K562 (cell line): ENCODE measurements around the gene TUBB4B. TPM values are rescaled to one million over a fixed set of nuclear protein-coding genes. Genes with fewer than 3 reads are reported as not detected.

Source experiments
- ATAC-seq: fragments of 200-7000 bp; cut with Tn5 transposase; 3 replicates; pipeline ENCODE4 v1.9.1; 2020; ENCODE audit warnings: moderate library complexity
- BruUV-seq: library from RNA; stranded (reverse); fragments of 400-500 nt; replicated peaks from 2 replicates; lab custom pipeline; 2021; lab: Mats Ljungman, UMichigan
- CTCF ChIA-PET: fragments of 300-600 bp; formaldehyde crosslinking; extraction: SDS; loops from one replicate; lab custom pipeline; 2021; ENCODE audit warnings: low intra/inter-chr PET ratio; lab: Yijun Ruan, JAX
- POLR2A ChIA-PET: fragments of 300-600, 350-650 bp; sonication (Branson Sonifier 250); formaldehyde crosslinking; extraction: SDS; loops from one replicate; lab custom pipeline; 2021; ENCODE audit warnings: antibody characterized with exemption, inconsistent platforms; lab: Yijun Ruan, JAX
- DNase-seq, 4 experiments: peaks; one replicate each; pipeline versions ENCODE4 v3.0.0 to v3.0.0-alpha.2; 2011 to 2018; ENCODE audit warnings: low spot score in 3 of 4, mixed read lengths in 3 of 4; ENCODE audit errors: extremely low read depth in 1 of 4
- FAIRE-seq: peaks from 2 replicates; lab custom pipeline; 2011; peaks lifted over from hg19 to GRCh38; lab: Jason Lieb, UNC
- H2AFZ ChIP-seq: 2 replicates; pipeline ENCODE4 v1.6.0; 2011; ENCODE audit warnings: low read depth, low read length, control low read depth, inconsistent platforms
- H3K27ac ChIP-seq: fragments of 200-600 bp; 3 replicates; pipeline ENCODE4 v1.8.0; 2011; ENCODE audit warnings: low read depth, mild to moderate bottlenecking, control low read depth, inconsistent platforms, low read length, moderate library complexity, mixed read lengths; ENCODE audit errors: extremely low read depth
- H3K27me3 ChIP-seq, 2 experiments: fragments of 300-600 bp in 1 of 2; 2 replicates in 1 of 2; 3 replicates in 1 of 2; pipeline versions ENCODE4 v1.6.0 to v1.8.0; 2011; ENCODE audit warnings: inconsistent platforms in 2 of 2, low read length in 2 of 2, mild to moderate bottlenecking in 1 of 2, mixed read lengths in 1 of 2, moderate library complexity in 1 of 2; ENCODE audit not compliant: control insufficient read depth in 2 of 2, insufficient read depth in 2 of 2
- H3K36me3 ChIP-seq: fragments of 300-600 bp; 3 replicates; pipeline ENCODE4 v1.8.0; 2011; ENCODE audit warnings: mild to moderate bottlenecking, low read length, inconsistent platforms; ENCODE audit not compliant: control insufficient read depth, insufficient read depth
- H3K4me1 ChIP-seq, 2 experiments: fragments of 200-600 bp in 1 of 2; replicated peaks in 1 of 2; 2 replicates in 1 of 2; 3 replicates in 1 of 2; pipeline versions ENCODE4 v1.5.1 to v1.8.0; 2011; ENCODE audit warnings: inconsistent platforms in 2 of 2, low read length in 2 of 2, mild to moderate bottlenecking in 1 of 2, mixed read lengths in 1 of 2, moderate library complexity in 1 of 2; ENCODE audit not compliant: control insufficient read depth in 2 of 2, insufficient read depth in 2 of 2
- H3K4me2 ChIP-seq: 2 replicates; pipeline ENCODE4 v1.6.1; 2011; ENCODE audit warnings: low read length, control low read depth, inconsistent platforms, mixed read lengths; ENCODE audit not compliant: insufficient read depth
- H3K4me3 ChIP-seq: fragments of 200-600 bp; sonication (generic), shearing (Covaris generic); 2 replicates; pipeline ENCODE4 v1.5.1; 2016; ENCODE audit warnings: control low read depth, inconsistent platforms
- H3K79me2 ChIP-seq: fragments of 200-600 bp; 3 replicates; pipeline ENCODE4 v1.8.0; 2011; ENCODE audit warnings: low read length, inconsistent platforms; ENCODE audit not compliant: control insufficient read depth, insufficient read depth
- H3K9ac ChIP-seq, 2 experiments: 2 replicates each; pipeline versions ENCODE4 v1.6.0 to v1.6.1; 2011; ENCODE audit warnings: low read depth in 2 of 2, low read length in 2 of 2, control low read depth in 1 of 2, inconsistent platforms in 1 of 2, mild to moderate bottlenecking in 1 of 2, mixed read lengths in 1 of 2; ENCODE audit not compliant: insufficient read depth in 1 of 2
- H3K9me1 ChIP-seq: one replicate; pipeline ENCODE4 v1.6.0; 2011; ENCODE audit warnings: inconsistent platforms, mild to moderate bottlenecking, low read length, moderate library complexity; ENCODE audit not compliant: control insufficient read depth, insufficient read depth
- H3K9me3 ChIP-seq: replicated peaks from 2 replicates; pipeline ENCODE4 v1.5.1; 2011; ENCODE audit warnings: low read depth, low read length, inconsistent platforms; ENCODE audit not compliant: control insufficient read depth, insufficient read depth
- H4K20me1 ChIP-seq: replicated peaks from 2 replicates; pipeline ENCODE4 v1.6.1; 2011; ENCODE audit warnings: low read length, inconsistent platforms, mixed read lengths; ENCODE audit not compliant: control insufficient read depth, insufficient read depth
- POLR2G ChIP-seq: fragments of 200-400 bp; formaldehyde crosslinking; IDR thresholded peaks from 2 replicates; pipeline ENCODE4 v1.6.1; 2017; ENCODE audit warnings: low read depth, mild to moderate bottlenecking, antibody characterized with exemption, low read length, moderate library complexity
- PTBP1 ChIP-seq: fragments of 200-400 bp; formaldehyde crosslinking; IDR thresholded peaks from 2 replicates; pipeline ENCODE4 v1.6.1; 2017; ENCODE audit warnings: low read depth, low read length
- RBFOX2 ChIP-seq: fragments of 200-400 bp; formaldehyde crosslinking; IDR thresholded peaks from 2 replicates; pipeline ENCODE4 v1.6.1; 2017; ENCODE audit warnings: low read depth, mild to moderate bottlenecking, low read length, moderate library complexity
- RFX7 ChIP-seq: fragments of 250-450 bp; sonication (Bioruptor Pico); IDR thresholded peaks from 2 replicates; pipeline ENCODE4 v1.5.1; 2021; ENCODE audit warnings: mild to moderate bottlenecking
- ZBED1 ChIP-seq: IDR thresholded peaks from 2 replicates; pipeline ENCODE4 v1.6.1; 2014
- ZBTB33 ChIP-seq: sonication (generic); formaldehyde crosslinking; IDR thresholded peaks from 2 replicates; pipeline ENCODE4 v1.8.1; 2023; ENCODE audit warnings: mild to moderate bottlenecking, missing genetic modification reagents
- ZNF699 ChIP-seq: fragments of 250-450 bp; sonication (Bioruptor Pico); IDR thresholded peaks from 2 replicates; pipeline ENCODE4 v1.8.0; 2021; ENCODE audit warnings: mild to moderate bottlenecking, moderate library complexity; ENCODE audit not compliant: insufficient replicate concordance
- WGBS: fragments of 100-300 bp; shearing (Covaris generic); methylation state at CpG from one replicate; pipeline ENCODE4 v1.1.6; 2016; ENCODE audit warnings: low coverage, mixed read lengths; ENCODE audit not compliant: insufficient coverage; ENCODE audit errors: missing lambda C conversion rate; 5-methylcytosine and 5-hydroxymethylcytosine counted together
- in situ Hi-C: fragments of 300-500 bp; cut with MboI; formaldehyde crosslinking; loops from 4 replicates; pipeline ENCODE4 v1.15.0; 2018; ENCODE audit warnings: inconsistent platforms, mixed read lengths
- intact Hi-C: fragments of 100-400 bp; cut with micrococcal nuclease; formaldehyde crosslinking; loops from 2 replicates; pipeline ENCODE4 v1.14.2; 2022
- polyA plus RNA-seq, 8 experiments: library from polyadenylated mRNA; depleted of rRNA in 4 of 8; stranded (reverse) in 5 of 8; unstranded in 3 of 8; fragments of >200 nt; fragmentation: Nextera tagmentation in 2 of 8; fragmentation: Illumina TruSeq in 1 of 8; extraction: Ambion mirVana in 2 of 8; extraction: Trizol in 1 of 8; gene quantifications; 2 replicates each; pipeline versions ENCODE4 v1.2.1 to v1.2.3, GENCODE V29; 2011 to 2014; ENCODE audit warnings: inconsistent platforms in 1 of 8, missing spikeins in 1 of 8
- total RNA-seq, 7 experiments: library from RNA; depleted of rRNA in 6 of 7; stranded (reverse); fragments of >200 nt in 6 of 7; fragmentation: Illumina TruSeq in 2 of 7; extraction: Trizol in 2 of 7; gene quantifications; 2 replicates each; pipeline versions ENCODE4 v1.2.1 to v1.2.3, GENCODE V29; 2011 to 2021; ENCODE audit warnings: low replicate concordance in 1 of 7

The TUBB4B gene
- total and polyA plus RNA-seq, 9 of the 15 experiments (the other 6 are each of a cell fraction or from before 2014, with no cell fraction given): 24.1 to 443 (median 268) TPM

GRCh38 chr9:137264067-137264466, 23.0 kb downstream of the TUBB4B start:
- FAIRE-seq (no peak), ATAC-seq (no peak)
- Histone ChIP-seq H4K20me1 (no peaks in the 10 kb centered on the region), H3K4me2 (no peak overlapping the region), H3K9me3 (no peaks in the 10 kb centered on the region), H3K9me1 (no peaks in the 10 kb centered on the region), H3K27me3 (no peaks in the 10 kb centered on the region), H3K4me1 (peaks cover 13 to 44% of the 10 kb centered on the region in 2 experiments)
- POLR2A ChIA-PET: interaction anchor here (1.0 to 2.2 kb wide), 4 partner anchors 13 to 38 kb away, joined by 3 to 5 read pairs (median 4); partner anchors contain the start of genes NRARP and TOR4A
- in situ Hi-C loops: no loop called here
- intact Hi-C loops: no loop called here
- no TSS peak for BruUV-seq
- peak; percentile 64 for TF ChIP-seq POLR2G
- TF ChIP-seq ZNF699: no peak
- no peak for TF ChIP-seq RFX7 (CRISPR knock-in tag)
- TF ChIP-seq, all 486 proteins: peak for 1
- Histone ChIP-seq H3K79me2 (peaks cover 5% of the 10 kb centered on the region; the same call in 2 of the 3 replicates), H3K36me3 (peaks cover 59% of the 10 kb centered on the region; the same call in 2 of the 3 replicates), H2AFZ (no peak overlapping the region), H3K4me3 (no peak overlapping the region), H3K9ac (peak overlapping the region in 1 of 2 experiments; percentile 52; a peak in 1 of 4 replicates), H3K27ac (no peak overlapping the region)
- CTCF ChIA-PET: no interaction called here
- 89% methylated on average over 18 of the region's 22 CpGs for WGBS
- DNase-seq: no peak

- TF ChIP-seq PTBP1: no peak
- no peak for TF ChIP-seq ZBED1
- TF ChIP-seq POLR2G: peak; percentile 58; the same call in 1 of the 2 replicates
- peak; percentile 44; the same call in 1 of the 2 replicates for TF ChIP-seq RBFOX2
- TF ChIP-seq ZBTB33 (CRISPR knock-in tag): 0 out of 2 replicates have a peak, but pooled peaks have one; percentile 14
- no peaks in the 10 kb centered on the region for H3K27me3 ChIP-seq
- ATAC-seq (no peak), FAIRE-seq (no peak), DNase-seq (no peak)
- no peaks in the 10 kb centered on the region for H3K9me3 ChIP-seq
- no TSS peak for BruUV-seq
- WGBS: 88% methylated on average over 17 of the region's 29 CpGs
- ChIA-PET CTCF (no interaction called here), POLR2A (interaction anchor here (0.7 to 4.2 kb wide), 3 partner anchors 12 to 39 kb away, joined by 3 to 23 read pairs (median 5); partner anchors contain the start of gene TOR4A)
- intact Hi-C loops: no loop called here
- H3K4me3 ChIP-seq: no peak overlapping the region
- no peaks in the 10 kb centered on the region for H4K20me1 ChIP-seq
- H3K4me1 ChIP-seq: peaks cover 20 to 51% of the 10 kb centered on the region in 2 experiments
- H2AFZ ChIP-seq: no peak overlapping the region
- peaks cover 66% of the 10 kb centered on the region for H3K36me3 ChIP-seq
- no peak overlapping the region for H3K27ac ChIP-seq
- no peak overlapping the region; a peak in 1 of 4 replicates for H3K9ac ChIP-seq
- H3K4me2 ChIP-seq: no peak overlapping the region
- in situ Hi-C loops: no loop called here
- no peaks in the 10 kb centered on the region for H3K9me1 ChIP-seq
- H3K79me2 ChIP-seq: peaks cover 10% of the 10 kb centered on the region; the same call in 2 of the 3 replicates
Observed at GRCh38 chr9:137265496-137266161, 24.5 kb downstream of the TUBB4B start.
